22Rv1 (cell line): ENCODE data around the gene GKN1.

ENCODE experiments used
- ZFX ChIP-seq: fragments of 450-650 bp; IDR thresholded peaks from 2 replicates; pipeline ENCODE4 v1.6.1; 2017; ENCODE audit warnings: antibody characterized with exemption, borderline replicate concordance
- TF ChIP-seq, protein P1 (sequence below): fragments of 450-650 bp; IDR thresholded peaks from 2 replicates; pipeline ENCODE4 v1.5.1; 2017; ENCODE audit warnings: mild to moderate bottlenecking

DNA sequence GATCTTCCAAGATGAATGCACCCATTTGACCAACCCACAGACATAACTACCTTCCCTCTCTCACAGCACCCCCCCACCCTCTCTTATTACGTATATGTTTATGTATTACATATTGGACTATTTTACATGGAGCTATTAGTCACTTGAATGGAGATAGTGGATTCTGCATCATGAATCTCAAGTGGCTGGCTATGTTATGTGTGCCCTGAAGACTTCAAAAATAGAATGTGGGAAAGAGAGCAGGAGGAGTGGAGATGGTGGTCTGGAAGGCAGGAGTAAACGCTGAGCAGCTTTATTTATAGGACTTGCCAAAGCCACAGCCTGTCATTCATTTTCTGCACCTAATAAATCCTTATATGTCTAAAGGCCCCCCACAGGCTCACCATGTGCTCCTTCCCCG is 43.4 kb downstream of the GKN1 start:
- TF ChIP-seq, protein P1, sequence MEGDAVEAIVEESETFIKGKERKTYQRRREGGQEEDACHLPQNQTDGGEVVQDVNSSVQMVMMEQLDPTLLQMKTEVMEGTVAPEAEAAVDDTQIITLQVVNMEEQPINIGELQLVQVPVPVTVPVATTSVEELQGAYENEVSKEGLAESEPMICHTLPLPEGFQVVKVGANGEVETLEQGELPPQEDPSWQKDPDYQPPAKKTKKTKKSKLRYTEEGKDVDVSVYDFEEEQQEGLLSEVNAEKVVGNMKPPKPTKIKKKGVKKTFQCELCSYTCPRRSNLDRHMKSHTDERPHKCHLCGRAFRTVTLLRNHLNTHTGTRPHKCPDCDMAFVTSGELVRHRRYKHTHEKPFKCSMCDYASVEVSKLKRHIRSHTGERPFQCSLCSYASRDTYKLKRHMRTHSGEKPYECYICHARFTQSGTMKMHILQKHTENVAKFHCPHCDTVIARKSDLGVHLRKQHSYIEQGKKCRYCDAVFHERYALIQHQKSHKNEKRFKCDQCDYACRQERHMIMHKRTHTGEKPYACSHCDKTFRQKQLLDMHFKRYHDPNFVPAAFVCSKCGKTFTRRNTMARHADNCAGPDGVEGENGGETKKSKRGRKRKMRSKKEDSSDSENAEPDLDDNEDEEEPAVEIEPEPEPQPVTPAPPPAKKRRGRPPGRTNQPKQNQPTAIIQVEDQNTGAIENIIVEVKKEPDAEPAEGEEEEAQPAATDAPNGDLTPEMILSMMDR, result no peak
- TF ChIP-seq ZFX, result no peak
